ENCODE data around the gene PLCG2.

Gene PLCG2

DNA sequence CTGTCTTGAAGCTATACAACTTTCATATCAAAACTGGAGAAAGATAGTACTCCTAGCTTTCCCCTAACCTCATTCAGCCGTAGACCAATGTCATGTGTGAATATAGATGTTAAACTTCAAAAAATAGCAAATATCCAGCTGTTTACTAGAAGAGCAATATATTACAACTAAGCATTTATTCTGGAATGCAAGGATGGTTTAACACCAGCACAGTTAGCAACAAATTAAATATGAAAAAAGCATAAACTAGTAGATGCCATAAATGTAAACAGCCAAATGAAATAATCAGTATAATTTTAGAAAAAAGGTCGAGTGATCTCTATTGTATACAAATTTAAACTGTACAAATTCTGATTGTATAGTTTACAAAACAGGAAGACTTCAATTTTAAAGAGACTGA lies 172.5 kb downstream of the PLCG2 start:
- H3K36me3 Mint-ChIP-seq (ENCODE audit: low read depth), result peaks cover 29% of the 10 kb centered on the region
- H3K4me1 Mint-ChIP-seq, result peaks cover 4% of the 10 kb centered on the region
- TF ChIP-seq, protein P1, sequence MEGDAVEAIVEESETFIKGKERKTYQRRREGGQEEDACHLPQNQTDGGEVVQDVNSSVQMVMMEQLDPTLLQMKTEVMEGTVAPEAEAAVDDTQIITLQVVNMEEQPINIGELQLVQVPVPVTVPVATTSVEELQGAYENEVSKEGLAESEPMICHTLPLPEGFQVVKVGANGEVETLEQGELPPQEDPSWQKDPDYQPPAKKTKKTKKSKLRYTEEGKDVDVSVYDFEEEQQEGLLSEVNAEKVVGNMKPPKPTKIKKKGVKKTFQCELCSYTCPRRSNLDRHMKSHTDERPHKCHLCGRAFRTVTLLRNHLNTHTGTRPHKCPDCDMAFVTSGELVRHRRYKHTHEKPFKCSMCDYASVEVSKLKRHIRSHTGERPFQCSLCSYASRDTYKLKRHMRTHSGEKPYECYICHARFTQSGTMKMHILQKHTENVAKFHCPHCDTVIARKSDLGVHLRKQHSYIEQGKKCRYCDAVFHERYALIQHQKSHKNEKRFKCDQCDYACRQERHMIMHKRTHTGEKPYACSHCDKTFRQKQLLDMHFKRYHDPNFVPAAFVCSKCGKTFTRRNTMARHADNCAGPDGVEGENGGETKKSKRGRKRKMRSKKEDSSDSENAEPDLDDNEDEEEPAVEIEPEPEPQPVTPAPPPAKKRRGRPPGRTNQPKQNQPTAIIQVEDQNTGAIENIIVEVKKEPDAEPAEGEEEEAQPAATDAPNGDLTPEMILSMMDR (IDR thresholded peaks at IDR 0.05; ENCODE audit: unreplicated experiment in 3 of 3), result no peak
- H3K27ac Mint-ChIP-seq, result no peak overlapping the region
- H3K9me3 Mint-ChIP-seq, result peaks cover 29% of the 10 kb centered on the region
- H3K4me3 Mint-ChIP-seq, result no peak overlapping the region
- H3K27me3 Mint-ChIP-seq (ENCODE audit: low read depth), result no peaks in the 10 kb centered on the region

DNA sequence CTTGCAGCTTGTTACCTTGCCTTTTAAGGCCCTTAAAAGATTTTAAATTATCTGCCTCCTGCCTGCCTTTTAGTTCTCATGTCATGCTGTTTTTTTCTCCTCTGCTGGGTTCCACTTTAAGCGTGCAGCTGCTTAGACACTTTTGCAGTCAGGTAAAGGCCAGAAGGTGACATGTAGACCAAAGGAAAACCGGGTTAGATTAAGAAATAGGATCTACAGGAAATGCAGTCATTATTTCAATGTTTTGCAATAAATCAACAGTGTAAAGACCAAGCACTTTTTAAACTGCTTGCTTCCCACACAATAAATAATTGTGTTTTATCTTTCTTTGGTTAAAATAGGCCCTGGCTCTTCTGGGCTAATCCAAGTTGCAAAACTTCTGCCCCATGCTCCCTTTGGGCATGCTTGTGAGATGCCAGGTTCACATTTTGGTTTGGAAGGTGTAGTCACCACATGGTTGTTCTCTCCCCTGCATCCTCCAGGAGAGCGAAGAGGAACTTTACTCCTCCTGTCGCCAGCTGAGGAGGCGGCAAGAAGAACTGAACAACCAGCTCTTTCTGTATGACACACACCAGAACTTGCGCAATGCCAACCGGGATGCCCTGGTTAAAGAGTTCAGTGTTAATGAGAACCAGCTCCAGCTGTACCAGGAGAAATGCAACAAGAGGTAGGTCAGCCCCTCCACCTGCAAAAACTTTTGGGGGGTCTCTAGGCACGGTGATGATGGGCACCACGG lies 177.3 kb downstream of the PLCG2 start:
- Mint-ChIP-seq H3K4me3 (no peak overlapping the region), H3K36me3 (ENCODE audit: low read depth) (peaks cover 21% of the 10 kb centered on the region), H3K9me3 (peaks cover 20% of the 10 kb centered on the region), H3K4me1 (peaks cover 4% of the 10 kb centered on the region), H3K27ac (no peak overlapping the region), H3K27me3 (ENCODE audit: low read depth) (peaks cover 5% of the 10 kb centered on the region)
- TF ChIP-seq, protein P1 (IDR thresholded peaks at IDR 0.05; ENCODE audit: unreplicated experiment in 3 of 3), result no peak

GRCh38 chr16:81964808-81965207 lies 185.7 kb downstream of the PLCG2 start:
- no peak overlapping the region for H3K4me3 Mint-ChIP-seq
- no peaks in the 10 kb centered on the region for H3K36me3 Mint-ChIP-seq (ENCODE audit: low read depth)
- peaks cover 15% of the 10 kb centered on the region for H3K9me3 Mint-ChIP-seq
- no peaks in the 10 kb centered on the region for H3K4me1 Mint-ChIP-seq
- no peak overlapping the region for H3K27ac Mint-ChIP-seq
- TF ChIP-seq, protein P1 (IDR thresholded peaks at IDR 0.05; ENCODE audit: unreplicated experiment in 3 of 3), result no peak
- no peaks in the 10 kb centered on the region for H3K27me3 Mint-ChIP-seq (ENCODE audit: low read depth)

GRCh38 chr16:81967358-81967757 lies 188.3 kb downstream of the PLCG2 start:
- H3K9me3 Mint-ChIP-seq, result peaks cover 32% of the 10 kb centered on the region
- no peak overlapping the region for H3K4me3 Mint-ChIP-seq
- TF ChIP-seq, protein P1 (IDR thresholded peaks at IDR 0.05; ENCODE audit: unreplicated experiment in 3 of 3), result no peak
- H3K36me3 Mint-ChIP-seq (ENCODE audit: low read depth), result no peaks in the 10 kb centered on the region
- H3K27me3 Mint-ChIP-seq (ENCODE audit: low read depth), result no peaks in the 10 kb centered on the region
- H3K27ac Mint-ChIP-seq, result no peak overlapping the region
- no peaks in the 10 kb centered on the region for H3K4me1 Mint-ChIP-seq

DNA sequence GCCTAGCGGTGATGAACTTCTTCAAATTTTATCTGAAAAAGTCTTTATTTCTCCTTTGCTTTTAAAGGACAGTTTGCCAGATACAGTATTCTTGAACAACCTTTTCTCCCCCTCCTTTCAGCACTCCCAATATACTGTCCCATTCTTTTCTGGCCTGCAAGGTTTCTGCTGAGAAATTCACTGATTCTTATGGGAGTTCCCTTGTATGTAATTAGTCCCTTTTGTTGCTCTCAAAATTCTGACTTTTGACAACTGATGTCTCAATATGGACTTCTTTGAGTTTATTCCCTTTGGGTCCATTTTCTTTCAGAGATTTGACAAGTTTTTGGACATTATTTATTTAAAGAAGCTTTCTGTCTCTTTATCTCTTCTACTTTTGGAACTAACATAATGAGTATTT lies 192.8 kb downstream of the PLCG2 start:
- Mint-ChIP-seq H3K36me3 (ENCODE audit: low read depth) (peaks cover 11% of the 10 kb centered on the region), H3K4me3 (no peak overlapping the region), H3K4me1 (no peaks in the 10 kb centered on the region)

More for the DNA sequence above, 192.8 kb downstream of the PLCG2 start:
- Mint-ChIP-seq H3K27ac (no peak overlapping the region), H3K9me3 (peaks cover 57% of the 10 kb centered on the region), H3K27me3 (ENCODE audit: low read depth) (no peaks in the 10 kb centered on the region)
- TF ChIP-seq, protein P1 (IDR thresholded peaks at IDR 0.05; ENCODE audit: unreplicated experiment in 3 of 3), result no peak
